HepG2 (cell line): ENCODE results near the gene TMPO. TPM values are rescaled to one million over a fixed set of nuclear protein-coding genes. Genes with fewer than 3 reads are reported as not detected.

Source experiments
- ARNT2 ChIP-seq: sonication (generic); formaldehyde crosslinking; IDR thresholded peaks from 2 replicates; pipeline ENCODE4 v1.8.0; 2022; ENCODE audit warnings: mild to moderate bottlenecking, low read depth, missing genetic modification reagents, moderate library complexity
- DR1 ChIP-seq: sonication (generic); formaldehyde crosslinking; IDR thresholded peaks from 2 replicates; pipeline ENCODE4 v1.8.0; 2021; ENCODE audit warnings: mild to moderate bottlenecking, missing genetic modification reagents, inconsistent platforms
- ELF4 ChIP-seq: sonication (generic); formaldehyde crosslinking; IDR thresholded peaks from 2 replicates; pipeline ENCODE4 v1.5.0; 2020; ENCODE audit warnings: missing genetic modification reagents, mild to moderate bottlenecking, moderate library complexity, borderline replicate concordance
- GATAD2A ChIP-seq: IDR thresholded peaks from 2 replicates; pipeline ENCODE4 v1.6.1; 2016
- HDAC2 ChIP-seq: sonication (generic); formaldehyde crosslinking; IDR thresholded peaks from 2 replicates; pipeline ENCODE4 v1.4.0; 2020; ENCODE audit warnings: missing genetic modification reagents
- HNRNPL ChIP-seq: fragments of 200-400 bp; formaldehyde crosslinking; IDR thresholded peaks from 2 replicates; pipeline ENCODE4 v1.6.1; 2017; ENCODE audit warnings: mild to moderate bottlenecking, low read depth, low read length
- HOXD1 ChIP-seq: sonication (generic); formaldehyde crosslinking; IDR thresholded peaks from 2 replicates; pipeline ENCODE4 v1.5.0; 2020; ENCODE audit warnings: missing genetic modification reagents
- IRF2 ChIP-seq: IDR thresholded peaks from 2 replicates; pipeline ENCODE4 v1.6.1; 2018; ENCODE audit warnings: missing genetic modification reagents, missing compliant biosample characterization
- MED13 ChIP-seq: sonication (generic); formaldehyde crosslinking; IDR thresholded peaks from 2 replicates; pipeline ENCODE4 v1.5.0; 2020; ENCODE audit warnings: missing genetic modification reagents
- NFATC3 ChIP-seq: sonication (generic); formaldehyde crosslinking; IDR thresholded peaks from 2 replicates; pipeline ENCODE4 v1.5.1; 2020; ENCODE audit warnings: mild to moderate bottlenecking, missing genetic modification reagents
- RARA ChIP-seq: IDR thresholded peaks from 2 replicates; pipeline ENCODE4 v1.6.1; 2016; ENCODE audit warnings: missing genetic modification reagents, missing compliant biosample characterization
- ZSCAN21 ChIP-seq: sonication (generic); formaldehyde crosslinking; IDR thresholded peaks from 2 replicates; pipeline ENCODE4 v1.8.0; 2022; ENCODE audit warnings: mild to moderate bottlenecking, missing genetic modification reagents, moderate library complexity, borderline replicate concordance
- polyA plus RNA-seq, 8 experiments: library from polyadenylated mRNA; depleted of rRNA in 3 of 8; stranded (reverse) in 7 of 8; unstranded in 1 of 8; fragments of >200 nt; fragmentation: Illumina TruSeq in 4 of 8; extraction: Trizol in 4 of 8; gene quantifications; 2 replicates each; pipeline versions ENCODE4 v1.2.1 to v1.2.3, GENCODE V29; 2011 to 2016; ENCODE audit warnings: low read depth in 4 of 8, missing spikeins in 1 of 8, mixed read lengths in 1 of 8; ENCODE audit not compliant: insufficient read depth in 1 of 8
- total RNA-seq, 5 experiments: library from RNA; depleted of rRNA; stranded (reverse); fragments of >200 nt; fragmentation: Illumina TruSeq; extraction: Trizol; gene quantifications; 2 replicates each; pipeline ENCODE4 v1.2.3, GENCODE V29; 2016; ENCODE audit warnings: low read depth in 1 of 5
- TF ChIP-seq, protein P1 (sequence below): sonication (generic); formaldehyde crosslinking; IDR thresholded peaks from 2 replicates; pipeline ENCODE4 v1.5.0; 2020; ENCODE audit warnings: missing genetic modification reagents
- TF ChIP-seq, protein P2 (sequence below): sonication (generic); formaldehyde crosslinking; IDR thresholded peaks from 2 replicates; pipeline ENCODE4 v1.4.0; 2020; ENCODE audit warnings: mild to moderate bottlenecking, missing genetic modification reagents
- TF ChIP-seq, protein P3 (sequence below): sonication (generic); formaldehyde crosslinking; IDR thresholded peaks from 2 replicates; pipeline ENCODE4 v1.4.0; 2020; ENCODE audit warnings: missing genetic modification reagents, borderline replicate concordance
- TF ChIP-seq, protein P4 (sequence below): sonication (generic); formaldehyde crosslinking; IDR thresholded peaks from 2 replicates; pipeline ENCODE4 v1.5.0; 2020; ENCODE audit warnings: mild to moderate bottlenecking, missing genetic modification reagents, borderline replicate concordance
- TF ChIP-seq, protein P5 (sequence below): sonication (generic); formaldehyde crosslinking; IDR thresholded peaks from 2 replicates; pipeline ENCODE4 v1.4.0; 2020; ENCODE audit warnings: mild to moderate bottlenecking, missing genetic modification reagents
- TF ChIP-seq, protein P6 (sequence below): sonication (generic); formaldehyde crosslinking; IDR thresholded peaks from 2 replicates; pipeline ENCODE4 v1.9.0; 2021; ENCODE audit warnings: missing genetic modification reagents, mild to moderate bottlenecking, borderline replicate concordance

The TMPO gene
- total and polyA plus RNA-seq, 2 of the 13 experiments (the other 11 are each of a cell fraction or from before 2014, with no cell fraction given), result 24.2 to 167 TPM

DNA sequence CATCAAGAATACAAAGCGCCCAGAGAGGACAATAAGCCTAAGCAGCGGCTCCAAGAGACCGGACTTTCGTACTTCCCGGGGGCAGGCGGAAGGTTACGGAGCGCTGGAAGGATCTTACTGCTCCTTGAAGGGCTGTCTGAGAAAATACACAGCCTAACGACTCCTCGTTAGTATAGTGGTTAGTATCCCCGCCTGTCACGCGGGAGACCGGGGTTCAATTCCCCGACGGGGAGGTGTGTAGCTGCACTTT, 12.1 kb upstream of the TMPO start (continued):
- TF ChIP-seq ELF4 (no peak), ARNT2 (CRISPR knock-in tag) (0 out of 2 replicates have a peak, but pooled peaks have one; percentile 27), GATAD2A (peak; percentile 46; the same call in 1 of the 2 replicates), HOXD1 (CRISPR knock-in tag) (0 out of 2 replicates have a peak, but pooled peaks have one; percentile 4), DR1 (no peak), HNRNPL (no peak), ZSCAN21 (CRISPR knock-in tag) (0 out of 2 replicates have a peak, but pooled peaks have one; percentile 1), MED13 (no peak), RARA (no peak), NFATC3 (CRISPR knock-in tag) (no peak), HDAC2 (0 out of 2 replicates have a peak, but pooled peaks have one; percentile 7), IRF2 (CRISPR knock-in tag) (peak; percentile 21; the same call in 1 of the 2 replicates)
- TF ChIP-seq, protein P1, sequence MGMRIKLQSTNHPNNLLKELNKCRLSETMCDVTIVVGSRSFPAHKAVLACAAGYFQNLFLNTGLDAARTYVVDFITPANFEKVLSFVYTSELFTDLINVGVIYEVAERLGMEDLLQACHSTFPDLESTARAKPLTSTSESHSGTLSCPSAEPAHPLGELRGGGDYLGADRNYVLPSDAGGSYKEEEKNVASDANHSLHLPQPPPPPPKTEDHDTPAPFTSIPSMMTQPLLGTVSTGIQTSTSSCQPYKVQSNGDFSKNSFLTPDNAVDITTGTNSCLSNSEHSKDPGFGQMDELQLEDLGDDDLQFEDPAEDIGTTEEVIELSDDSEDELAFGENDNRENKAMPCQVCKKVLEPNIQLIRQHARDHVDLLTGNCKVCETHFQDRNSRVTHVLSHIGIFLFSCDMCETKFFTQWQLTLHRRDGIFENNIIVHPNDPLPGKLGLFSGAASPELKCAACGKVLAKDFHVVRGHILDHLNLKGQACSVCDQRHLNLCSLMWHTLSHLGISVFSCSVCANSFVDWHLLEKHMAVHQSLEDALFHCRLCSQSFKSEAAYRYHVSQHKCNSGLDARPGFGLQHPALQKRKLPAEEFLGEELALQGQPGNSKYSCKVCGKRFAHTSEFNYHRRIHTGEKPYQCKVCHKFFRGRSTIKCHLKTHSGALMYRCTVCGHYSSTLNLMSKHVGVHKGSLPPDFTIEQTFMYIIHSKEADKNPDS (CRISPR knock-in tag), result peak; percentile 78; the same call in 1 of the 2 replicates
- TF ChIP-seq, protein P2, sequence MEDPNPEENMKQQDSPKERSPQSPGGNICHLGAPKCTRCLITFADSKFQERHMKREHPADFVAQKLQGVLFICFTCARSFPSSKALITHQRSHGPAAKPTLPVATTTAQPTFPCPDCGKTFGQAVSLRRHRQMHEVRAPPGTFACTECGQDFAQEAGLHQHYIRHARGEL (CRISPR knock-in tag), result no peak
- TF ChIP-seq, protein P3, sequence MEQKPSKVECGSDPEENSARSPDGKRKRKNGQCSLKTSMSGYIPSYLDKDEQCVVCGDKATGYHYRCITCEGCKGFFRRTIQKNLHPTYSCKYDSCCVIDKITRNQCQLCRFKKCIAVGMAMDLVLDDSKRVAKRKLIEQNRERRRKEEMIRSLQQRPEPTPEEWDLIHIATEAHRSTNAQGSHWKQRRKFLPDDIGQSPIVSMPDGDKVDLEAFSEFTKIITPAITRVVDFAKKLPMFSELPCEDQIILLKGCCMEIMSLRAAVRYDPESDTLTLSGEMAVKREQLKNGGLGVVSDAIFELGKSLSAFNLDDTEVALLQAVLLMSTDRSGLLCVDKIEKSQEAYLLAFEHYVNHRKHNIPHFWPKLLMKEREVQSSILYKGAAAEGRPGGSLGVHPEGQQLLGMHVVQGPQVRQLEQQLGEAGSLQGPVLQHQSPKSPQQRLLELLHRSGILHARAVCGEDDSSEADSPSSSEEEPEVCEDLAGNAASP (CRISPR knock-in tag), result peak; percentile 20; the same call in 1 of the 2 replicates
- TF ChIP-seq, protein P4, sequence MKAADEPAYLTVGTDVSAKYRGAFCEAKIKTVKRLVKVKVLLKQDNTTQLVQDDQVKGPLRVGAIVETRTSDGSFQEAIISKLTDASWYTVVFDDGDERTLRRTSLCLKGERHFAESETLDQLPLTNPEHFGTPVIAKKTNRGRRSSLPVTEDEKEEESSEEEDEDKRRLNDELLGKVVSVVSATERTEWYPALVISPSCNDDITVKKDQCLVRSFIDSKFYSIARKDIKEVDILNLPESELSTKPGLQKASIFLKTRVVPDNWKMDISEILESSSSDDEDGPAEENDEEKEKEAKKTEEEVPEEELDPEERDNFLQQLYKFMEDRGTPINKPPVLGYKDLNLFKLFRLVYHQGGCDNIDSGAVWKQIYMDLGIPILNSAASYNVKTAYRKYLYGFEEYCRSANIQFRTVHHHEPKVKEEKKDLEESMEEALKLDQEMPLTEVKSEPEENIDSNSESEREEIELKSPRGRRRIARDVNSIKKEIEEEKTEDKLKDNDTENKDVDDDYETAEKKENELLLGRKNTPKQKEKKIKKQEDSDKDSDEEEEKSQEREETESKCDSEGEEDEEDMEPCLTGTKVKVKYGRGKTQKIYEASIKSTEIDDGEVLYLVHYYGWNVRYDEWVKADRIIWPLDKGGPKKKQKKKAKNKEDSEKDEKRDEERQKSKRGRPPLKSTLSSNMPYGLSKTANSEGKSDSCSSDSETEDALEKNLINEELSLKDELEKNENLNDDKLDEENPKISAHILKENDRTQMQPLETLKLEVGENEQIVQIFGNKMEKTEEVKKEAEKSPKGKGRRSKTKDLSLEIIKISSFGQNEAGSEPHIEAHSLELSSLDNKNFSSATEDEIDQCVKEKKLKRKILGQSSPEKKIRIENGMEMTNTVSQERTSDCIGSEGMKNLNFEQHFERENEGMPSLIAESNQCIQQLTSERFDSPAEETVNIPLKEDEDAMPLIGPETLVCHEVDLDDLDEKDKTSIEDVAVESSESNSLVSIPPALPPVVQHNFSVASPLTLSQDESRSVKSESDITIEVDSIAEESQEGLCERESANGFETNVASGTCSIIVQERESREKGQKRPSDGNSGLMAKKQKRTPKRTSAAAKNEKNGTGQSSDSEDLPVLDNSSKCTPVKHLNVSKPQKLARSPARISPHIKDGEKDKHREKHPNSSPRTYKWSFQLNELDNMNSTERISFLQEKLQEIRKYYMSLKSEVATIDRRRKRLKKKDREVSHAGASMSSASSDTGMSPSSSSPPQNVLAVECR, result peak; percentile 48; the same call in 1 of the 2 replicates
- TF ChIP-seq, protein P5, sequence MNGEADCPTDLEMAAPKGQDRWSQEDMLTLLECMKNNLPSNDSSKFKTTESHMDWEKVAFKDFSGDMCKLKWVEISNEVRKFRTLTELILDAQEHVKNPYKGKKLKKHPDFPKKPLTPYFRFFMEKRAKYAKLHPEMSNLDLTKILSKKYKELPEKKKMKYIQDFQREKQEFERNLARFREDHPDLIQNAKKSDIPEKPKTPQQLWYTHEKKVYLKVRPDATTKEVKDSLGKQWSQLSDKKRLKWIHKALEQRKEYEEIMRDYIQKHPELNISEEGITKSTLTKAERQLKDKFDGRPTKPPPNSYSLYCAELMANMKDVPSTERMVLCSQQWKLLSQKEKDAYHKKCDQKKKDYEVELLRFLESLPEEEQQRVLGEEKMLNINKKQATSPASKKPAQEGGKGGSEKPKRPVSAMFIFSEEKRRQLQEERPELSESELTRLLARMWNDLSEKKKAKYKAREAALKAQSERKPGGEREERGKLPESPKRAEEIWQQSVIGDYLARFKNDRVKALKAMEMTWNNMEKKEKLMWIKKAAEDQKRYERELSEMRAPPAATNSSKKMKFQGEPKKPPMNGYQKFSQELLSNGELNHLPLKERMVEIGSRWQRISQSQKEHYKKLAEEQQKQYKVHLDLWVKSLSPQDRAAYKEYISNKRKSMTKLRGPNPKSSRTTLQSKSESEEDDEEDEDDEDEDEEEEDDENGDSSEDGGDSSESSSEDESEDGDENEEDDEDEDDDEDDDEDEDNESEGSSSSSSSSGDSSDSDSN (CRISPR knock-in tag), result peak; percentile 16; the same call in 1 of the 2 replicates
- TF ChIP-seq, protein P6, sequence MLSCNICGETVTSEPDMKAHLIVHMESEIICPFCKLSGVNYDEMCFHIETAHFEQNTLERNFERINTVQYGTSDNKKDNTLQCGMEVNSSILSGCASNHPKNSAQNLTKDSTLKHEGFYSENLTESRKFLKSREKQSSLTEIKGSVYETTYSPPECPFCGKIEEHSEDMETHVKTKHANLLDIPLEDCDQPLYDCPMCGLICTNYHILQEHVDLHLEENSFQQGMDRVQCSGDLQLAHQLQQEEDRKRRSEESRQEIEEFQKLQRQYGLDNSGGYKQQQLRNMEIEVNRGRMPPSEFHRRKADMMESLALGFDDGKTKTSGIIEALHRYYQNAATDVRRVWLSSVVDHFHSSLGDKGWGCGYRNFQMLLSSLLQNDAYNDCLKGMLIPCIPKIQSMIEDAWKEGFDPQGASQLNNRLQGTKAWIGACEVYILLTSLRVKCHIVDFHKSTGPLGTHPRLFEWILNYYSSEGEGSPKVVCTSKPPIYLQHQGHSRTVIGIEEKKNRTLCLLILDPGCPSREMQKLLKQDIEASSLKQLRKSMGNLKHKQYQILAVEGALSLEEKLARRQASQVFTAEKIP (CRISPR knock-in tag), result no peak
